Stomach (tissue), 9 donors: ENCODE results near the gene CRYBG1. TPM values are rescaled to one million over a fixed set of nuclear protein-coding genes. Genes with fewer than 3 reads are reported as not detected.

Experiments
- DNase-seq, 2 donors: peaks; one replicate each; pipeline versions ENCODE4 v3.0.0 to v3.0.0-alpha.2; 2013 to 2019
- H3K27ac ChIP-seq, 5 donors: fragments of 200-600 bp in 4 of 5; sonication (generic) in 4 of 5; one replicate each; pipeline ENCODE4 v1.5.1; 2013 to 2019; ENCODE audit warnings: mild to moderate bottlenecking in 1 of 5, moderate library complexity in 1 of 5
- H3K27me3 ChIP-seq, 3 donors: fragments of 200-600 bp; sonication (generic); one replicate each; pipeline ENCODE4 v1.5.1; 2017 to 2019; ENCODE audit warnings: mixed run types in 1 of 3
- H3K36me3 ChIP-seq, 4 donors: fragments of 200-600 bp; sonication (generic); 1 replicate in 3 of 4; 2 replicates in 1 of 4; pipeline ENCODE4 v1.5.1; 2016 to 2019
- H3K4me1 ChIP-seq, 4 donors: fragments of 200-600 bp; sonication (generic); one replicate each; pipeline ENCODE4 v1.5.1; 2016 to 2019
- H3K4me3 ChIP-seq, 4 donors: fragments of 200-600 bp; sonication (generic) in 3 of 4; one replicate each; pipeline ENCODE4 v1.5.1; 2016 to 2019; ENCODE audit warnings: mild to moderate bottlenecking in 1 of 4
- H3K9me3 ChIP-seq, 4 donors: fragments of 200-600 bp; sonication (generic); one replicate each; pipeline ENCODE4 v1.5.1; 2016 to 2019
- CTCF ChIP-seq, 7 experiments: fragments of 450-650 bp in 4 of 7; fragments of 200-600 bp in 3 of 7; sonication (generic) in 3 of 7; IDR thresholded peaks; one replicate each; pipeline ENCODE4 v1.5.1; 2016 to 2019; ENCODE audit warnings: antibody characterized with exemption in 7 of 7, control low read depth in 2 of 7, mild to moderate bottlenecking in 1 of 7
- EP300 ChIP-seq: sonication (generic); formaldehyde crosslinking; IDR thresholded peaks from one replicate; pipeline ENCODE4 v1.6.1; 2017; ENCODE audit warnings: antibody characterized with exemption
- POLR2A ChIP-seq, 4 donors: fragments of 450-650 bp; IDR thresholded peaks; one replicate each; pipeline ENCODE4 v1.6.1; 2016; ENCODE audit warnings: antibody characterized with exemption in 4 of 4, control low read depth in 2 of 4, mild to moderate bottlenecking in 1 of 4, moderate library complexity in 1 of 4
- POLR2AphosphoS5 ChIP-seq, 3 donors: sonication (generic); formaldehyde crosslinking; IDR thresholded peaks; one replicate each; pipeline ENCODE4 v1.6.1; 2016; ENCODE audit warnings: antibody characterized with exemption in 3 of 3
- WGBS, 5 donors: extraction: QIAGEN DNeasy Blood & Tissue Kit in 3 of 5; methylation state at CpG; one replicate each; pipeline versions ENCODE4 v1.1.5 to v1.1.7; 2013 to 2018; 5-methylcytosine and 5-hydroxymethylcytosine counted together
- intact Hi-C: fragments of 100-400 bp; cut with DNase I; formaldehyde crosslinking; loops from one replicate; pipeline ENCODE4 v1.15.1; 2023; ENCODE audit warnings: low total_unique reads
- polyA plus RNA-seq, 3 donors: library from polyadenylated mRNA; stranded (reverse); fragments of 200-250 nt; gene quantifications; one replicate each; pipeline ENCODE4 v1.2.3, GENCODE V29; 2013
- small RNA-seq, 4 donors: library from RNA; depleted of rRNA; stranded (forward); fragments of <200 nt; gene quantifications; one replicate each; pipeline ENCODE3, GENCODE V24; 2016
- total RNA-seq, 5 donors: library from RNA; depleted of rRNA; stranded (reverse); fragments of >200 nt; gene quantifications; one replicate each; pipeline versions ENCODE4 v1.1.0 to v1.2.3, GENCODE V29; 2014 to 2016
- donor health status: healthy with polysubstance abuse.
- donor health status: Bipolar disorder and iron deficiency.
- donor health status: healthy.

CRYBG1 gene
- total and polyA plus RNA-seq, 8 donors = 0.45 to 47.2 (median 9.9) TPM

GRCh38 chr6:106619223-106619622 lies 258.7 kb downstream of the CRYBG1 start:
- no peak overlapping the region for H3K27ac ChIP-seq
- peaks cover 0 to 15% (median 9%) of the 10 kb centered on the region in 4 donors for H3K36me3 ChIP-seq
- intact Hi-C loops = no loop called here
- no peak for DNase-seq
- no peak overlapping the region for H3K4me3 ChIP-seq
- no peaks in the 10 kb centered on the region for H3K9me3 ChIP-seq
- H3K27me3 ChIP-seq = no peaks in the 10 kb centered on the region
- no peak for TF ChIP-seq EP300
- no peak for TF ChIP-seq CTCF (IDR thresholded peaks at IDR 0.05)
- no peak for TF ChIP-seq POLR2AphosphoS5 (IDR thresholded peaks at IDR 0.05)
- TF ChIP-seq POLR2A (IDR thresholded peaks at IDR 0.05) = no peak
- 77 to 88% (median 81%) methylated on average over 1 of the region's 1 CpG for WGBS, 5 donors
- no peaks in the 10 kb centered on the region for H3K4me1 ChIP-seq

GRCh38 chr6:106620931-106621672 lies 260.6 kb downstream of the CRYBG1 start:
- Histone ChIP-seq H3K9me3 (no peaks in the 10 kb centered on the region), H3K36me3 (peaks cover 0 to 15% (median 9%) of the 10 kb centered on the region in 4 donors), H3K4me1 (no peaks in the 10 kb centered on the region), H3K4me3 (no peak overlapping the region), H3K27ac (no peak overlapping the region), H3K27me3 (no peaks in the 10 kb centered on the region)
- no peak for DNase-seq
- WGBS, 5 donors = 74 to 88% (median 83%) methylated on average over 3 of the region's 3 CpGs
- no peak for TF ChIP-seq POLR2A (IDR thresholded peaks at IDR 0.05)
- TF ChIP-seq POLR2AphosphoS5 (IDR thresholded peaks at IDR 0.05) = no peak
- no peak for TF ChIP-seq CTCF (IDR thresholded peaks at IDR 0.05)
- intact Hi-C loops = no loop called here

Small RNA genes within 50 kb of the gene (small RNA-seq; reads per million reads assigned to genes)
- gene RF00019 (0 reads per million in 4 donors), gene RNA5SP211 (0 to 0.31 (median 0.12) reads per million in 4 donors), gene RNU6-527P (0 reads per million in 4 donors)

Other genes starting within 250 kb of the CRYBG1 start
- 10 to 100 TPM; 21.6 to 89.4 (median 34.4) TPM for gene ATG5, start 35.0 kb upstream of the CRYBG1 start, total RNA-seq
- gene ATG5, start 35.0 kb upstream of the CRYBG1 start, polyA plus RNA-seq = 10 to 100 TPM; 12.8 to 28.7 (median 18.1) TPM